K562 (cell line): Measurements from ENCODE around the gene SYT7. TPM values are rescaled to one million over a fixed set of nuclear protein-coding genes. Genes with fewer than 3 reads are reported as not detected.

Experiments
- ATAC-seq: fragments of 200-7000 bp; cut with Tn5 transposase; 3 replicates; pipeline ENCODE4 v1.9.1; 2020; ENCODE audit warnings: moderate library complexity
- BruUV-seq: library from RNA; stranded (reverse); fragments of 400-500 nt; replicated peaks from 2 replicates; lab custom pipeline; 2021; lab: Mats Ljungman, UMichigan
- CTCF ChIA-PET: fragments of 300-600 bp; formaldehyde crosslinking; extraction: SDS; loops from one replicate; lab custom pipeline; 2021; ENCODE audit warnings: low intra/inter-chr PET ratio; lab: Yijun Ruan, JAX
- POLR2A ChIA-PET: fragments of 300-600, 350-650 bp; sonication (Branson Sonifier 250); formaldehyde crosslinking; extraction: SDS; loops from one replicate; lab custom pipeline; 2021; ENCODE audit warnings: antibody characterized with exemption, inconsistent platforms; lab: Yijun Ruan, JAX
- DNase-seq, 4 experiments: peaks; one replicate each; pipeline versions ENCODE4 v3.0.0 to v3.0.0-alpha.2; 2011 to 2018; ENCODE audit warnings: low spot score in 3 of 4, mixed read lengths in 3 of 4; ENCODE audit errors: extremely low read depth in 1 of 4
- FAIRE-seq: peaks from 2 replicates; lab custom pipeline; 2011; peaks lifted over from hg19 to GRCh38; lab: Jason Lieb, UNC
- H2AFZ ChIP-seq: 2 replicates; pipeline ENCODE4 v1.6.0; 2011; ENCODE audit warnings: low read depth, low read length, control low read depth, inconsistent platforms
- H3K27ac ChIP-seq: fragments of 200-600 bp; 3 replicates; pipeline ENCODE4 v1.8.0; 2011; ENCODE audit warnings: low read depth, mild to moderate bottlenecking, control low read depth, inconsistent platforms, low read length, moderate library complexity, mixed read lengths; ENCODE audit errors: extremely low read depth
- H3K27me3 ChIP-seq, 2 experiments: fragments of 300-600 bp in 1 of 2; 2 replicates in 1 of 2; 3 replicates in 1 of 2; pipeline versions ENCODE4 v1.6.0 to v1.8.0; 2011; ENCODE audit warnings: inconsistent platforms in 2 of 2, low read length in 2 of 2, mild to moderate bottlenecking in 1 of 2, mixed read lengths in 1 of 2, moderate library complexity in 1 of 2; ENCODE audit not compliant: control insufficient read depth in 2 of 2, insufficient read depth in 2 of 2
- H3K36me3 ChIP-seq: fragments of 300-600 bp; 3 replicates; pipeline ENCODE4 v1.8.0; 2011; ENCODE audit warnings: mild to moderate bottlenecking, low read length, inconsistent platforms; ENCODE audit not compliant: control insufficient read depth, insufficient read depth
- H3K4me1 ChIP-seq, 2 experiments: fragments of 200-600 bp in 1 of 2; replicated peaks in 1 of 2; 2 replicates in 1 of 2; 3 replicates in 1 of 2; pipeline versions ENCODE4 v1.5.1 to v1.8.0; 2011; ENCODE audit warnings: inconsistent platforms in 2 of 2, low read length in 2 of 2, mild to moderate bottlenecking in 1 of 2, mixed read lengths in 1 of 2, moderate library complexity in 1 of 2; ENCODE audit not compliant: control insufficient read depth in 2 of 2, insufficient read depth in 2 of 2
- H3K4me2 ChIP-seq: 2 replicates; pipeline ENCODE4 v1.6.1; 2011; ENCODE audit warnings: low read length, control low read depth, inconsistent platforms, mixed read lengths; ENCODE audit not compliant: insufficient read depth
- H3K4me3 ChIP-seq: fragments of 200-600 bp; sonication (generic), shearing (Covaris generic); 2 replicates; pipeline ENCODE4 v1.5.1; 2016; ENCODE audit warnings: control low read depth, inconsistent platforms
- H3K79me2 ChIP-seq: fragments of 200-600 bp; 3 replicates; pipeline ENCODE4 v1.8.0; 2011; ENCODE audit warnings: low read length, inconsistent platforms; ENCODE audit not compliant: control insufficient read depth, insufficient read depth
- H3K9ac ChIP-seq, 2 experiments: 2 replicates each; pipeline versions ENCODE4 v1.6.0 to v1.6.1; 2011; ENCODE audit warnings: low read depth in 2 of 2, low read length in 2 of 2, control low read depth in 1 of 2, inconsistent platforms in 1 of 2, mild to moderate bottlenecking in 1 of 2, mixed read lengths in 1 of 2; ENCODE audit not compliant: insufficient read depth in 1 of 2
- H3K9me1 ChIP-seq: one replicate; pipeline ENCODE4 v1.6.0; 2011; ENCODE audit warnings: inconsistent platforms, mild to moderate bottlenecking, low read length, moderate library complexity; ENCODE audit not compliant: control insufficient read depth, insufficient read depth
- H3K9me3 ChIP-seq: replicated peaks from 2 replicates; pipeline ENCODE4 v1.5.1; 2011; ENCODE audit warnings: low read depth, low read length, inconsistent platforms; ENCODE audit not compliant: control insufficient read depth, insufficient read depth
- H4K20me1 ChIP-seq: replicated peaks from 2 replicates; pipeline ENCODE4 v1.6.1; 2011; ENCODE audit warnings: low read length, inconsistent platforms, mixed read lengths; ENCODE audit not compliant: control insufficient read depth, insufficient read depth
- BDP1 ChIP-seq: IDR thresholded peaks from 3 replicates; pipeline ENCODE4 v1.6.1; 2011; ENCODE audit not compliant: insufficient read length, insufficient read depth
- C11orf30 ChIP-seq: fragments of 450-650 bp; IDR thresholded peaks from 2 replicates; pipeline ENCODE4 v1.6.1; 2016; ENCODE audit warnings: low read depth, mild to moderate bottlenecking
- CXXC5 ChIP-seq: fragments of 250-450 bp; sonication (Bioruptor Pico); IDR thresholded peaks from 2 replicates; pipeline ENCODE4 v1.8.0; 2022; ENCODE audit warnings: inconsistent platforms, mild to moderate bottlenecking, moderate library complexity
- DIDO1 ChIP-seq: fragments of 450-650 bp; IDR thresholded peaks from 2 replicates; pipeline ENCODE4 v1.6.1; 2016; ENCODE audit warnings: low read depth, missing biosample characterization, missing genetic modification characterization
- EGR1 ChIP-seq: fragments of 450-650 bp; conservative IDR thresholded peaks from 2 replicates; pipeline ENCODE4 v1.6.1; 2017; ENCODE audit warnings: mild to moderate bottlenecking
- GATA2 ChIP-seq: sonication (generic); formaldehyde crosslinking; IDR thresholded peaks from 2 replicates; pipeline ENCODE4 v1.4.0; 2020; ENCODE audit warnings: mild to moderate bottlenecking, missing genetic modification reagents
- HEY1 ChIP-seq: fragments of 250-450 bp; sonication (Bioruptor Pico); IDR thresholded peaks from 2 replicates; pipeline ENCODE4 v1.5.0; 2020; ENCODE audit warnings: mild to moderate bottlenecking, moderate library complexity, borderline replicate concordance
- HMG20B ChIP-seq: fragments of 250-450 bp; sonication (Bioruptor Pico); IDR thresholded peaks from 2 replicates; pipeline ENCODE4 v1.5.0; 2021; ENCODE audit warnings: mild to moderate bottlenecking
- JUNB ChIP-seq: fragments of 450-650 bp; formaldehyde crosslinking; conservative IDR thresholded peaks from 2 replicates; pipeline ENCODE4 v1.4.0; 2020; ENCODE audit warnings: mild to moderate bottlenecking
- NFE2L1 ChIP-seq: fragments of 450-650 bp; IDR thresholded peaks from 2 replicates; pipeline ENCODE4 v1.6.1; 2016; ENCODE audit warnings: missing genetic modification characterization, low read depth, mild to moderate bottlenecking, missing compliant biosample characterization, moderate library complexity, borderline replicate concordance
- POU5F1 ChIP-seq: fragments of 150-350 bp; IDR thresholded peaks from 2 replicates; pipeline ENCODE4 v1.6.1; 2014; ENCODE audit warnings: borderline replicate concordance, low read length, low read depth, mild to moderate bottlenecking; ENCODE audit not compliant: partially characterized antibody
- PRPF4 ChIP-seq: fragments of 200-400 bp; formaldehyde crosslinking; IDR thresholded peaks from one replicate; pipeline ENCODE4 v1.6.1; 2017; ENCODE audit warnings: low read length, low read depth, mild to moderate bottlenecking; ENCODE audit not compliant: insufficient read depth, poor library complexity, severe bottlenecking
- PTTG1 ChIP-seq: fragments of 450-650 bp; IDR thresholded peaks from 2 replicates; pipeline ENCODE4 v1.6.1; 2016; ENCODE audit warnings: low read depth, mild to moderate bottlenecking, missing genetic modification characterization, missing compliant biosample characterization
- PYGO2 ChIP-seq: fragments of 450-650 bp; IDR thresholded peaks from 2 replicates; pipeline ENCODE4 v1.6.1; 2016; ENCODE audit warnings: mild to moderate bottlenecking, missing genetic modification characterization, moderate library complexity, missing compliant biosample characterization
- RFX1 ChIP-seq: fragments of 450-650 bp; IDR thresholded peaks from 2 replicates; pipeline ENCODE4 v1.6.1; 2016; ENCODE audit warnings: mild to moderate bottlenecking, moderate library complexity
- TAL1 ChIP-seq: fragments of 450-650 bp; IDR thresholded peaks from 2 replicates; pipeline ENCODE4 v1.6.1; 2016; ENCODE audit warnings: mild to moderate bottlenecking
- TBP ChIP-seq: optimal IDR thresholded peaks from 2 replicates; pipeline ENCODE3; 2011; ENCODE audit warnings: low read depth, low read length, improper control_type of control experiment
- ZNF316 ChIP-seq: fragments of 450-650 bp; IDR thresholded peaks from 2 replicates; pipeline ENCODE4 v1.6.1; 2016
- whole genome bisulfite sequencing: fragments of 100-300 bp; shearing (Covaris generic); methylation state at CpG from one replicate; pipeline ENCODE4 v1.1.6; 2016; ENCODE audit warnings: low coverage, mixed read lengths; ENCODE audit not compliant: insufficient coverage; ENCODE audit errors: missing lambda C conversion rate; 5-methylcytosine and 5-hydroxymethylcytosine counted together
- in situ Hi-C: fragments of 300-500 bp; cut with MboI; formaldehyde crosslinking; loops from 4 replicates; pipeline ENCODE4 v1.15.0; 2018; ENCODE audit warnings: inconsistent platforms, mixed read lengths
- intact Hi-C: fragments of 100-400 bp; cut with micrococcal nuclease; formaldehyde crosslinking; loops from 2 replicates; pipeline ENCODE4 v1.14.2; 2022
- polyA plus RNA-seq, 8 experiments: library from polyadenylated mRNA; depleted of rRNA in 4 of 8; stranded (reverse) in 5 of 8; unstranded in 3 of 8; fragments of >200 nt; fragmentation: Nextera tagmentation in 2 of 8; fragmentation: Illumina TruSeq in 1 of 8; extraction: Ambion mirVana in 2 of 8; extraction: Trizol in 1 of 8; gene quantifications; 2 replicates each; pipeline versions ENCODE4 v1.2.1 to v1.2.3, GENCODE V29; 2011 to 2014; ENCODE audit warnings: inconsistent platforms in 1 of 8, missing spikeins in 1 of 8
- total RNA-seq, 7 experiments: library from RNA; depleted of rRNA in 6 of 7; stranded (reverse); fragments of >200 nt in 6 of 7; fragmentation: Illumina TruSeq in 2 of 7; extraction: Trizol in 2 of 7; gene quantifications; 2 replicates each; pipeline versions ENCODE4 v1.2.1 to v1.2.3, GENCODE V29; 2011 to 2021; ENCODE audit warnings: low replicate concordance in 1 of 7
- TF ChIP-seq, protein P1 (sequence below), 2 experiments: IDR thresholded peaks in 1 of 2; conservative IDR thresholded peaks in 1 of 2; 2 replicates each; pipeline ENCODE4 v1.6.1; 2016; ENCODE audit warnings: low read depth in 2 of 2, mild to moderate bottlenecking in 1 of 2, missing compliant biosample characterization in 1 of 2, missing genetic modification characterization in 1 of 2, moderate library complexity in 1 of 2

Gene SYT7
- total and polyA plus RNA-seq, 9 of the 15 experiments (the other 6 are each of a cell fraction or from before 2014, with no cell fraction given): 0.01 to 0.51 (median 0.16) TPM; not detected in 1

DNA sequence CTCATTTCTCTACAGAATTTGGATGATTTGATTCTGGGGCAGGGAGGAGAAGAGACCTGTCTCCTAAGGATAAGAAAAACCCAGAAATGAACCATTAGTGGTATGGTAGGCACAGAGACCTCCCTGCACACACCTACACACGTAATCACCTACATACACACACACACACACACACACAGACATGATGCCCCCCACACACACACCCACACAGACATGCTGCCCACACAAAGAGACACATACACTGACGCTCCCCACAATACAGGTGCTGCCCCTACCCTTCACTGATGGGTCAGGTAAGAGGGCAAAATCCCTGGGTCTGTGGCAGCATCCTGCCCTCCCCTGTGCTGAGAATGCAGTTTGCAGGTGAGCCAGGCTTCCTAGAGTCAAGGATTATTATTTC, 1.1 kb upstream of the SYT7 start:
- H3K36me3 ChIP-seq: no peaks in the 10 kb centered on the region
- TF ChIP-seq NFE2L1 (tag): no peak
- TF ChIP-seq HEY1: no peak
- no peak for TF ChIP-seq POU5F1
- no peak for TF ChIP-seq EGR1
- no peak for TF ChIP-seq CXXC5 (CRISPR knock-in tag)
- TF ChIP-seq BDP1: no peak
- no peak for TF ChIP-seq TBP
- TF ChIP-seq TAL1: no peak
- no peak for TF ChIP-seq DIDO1 (tag)
- TF ChIP-seq, protein P1, sequence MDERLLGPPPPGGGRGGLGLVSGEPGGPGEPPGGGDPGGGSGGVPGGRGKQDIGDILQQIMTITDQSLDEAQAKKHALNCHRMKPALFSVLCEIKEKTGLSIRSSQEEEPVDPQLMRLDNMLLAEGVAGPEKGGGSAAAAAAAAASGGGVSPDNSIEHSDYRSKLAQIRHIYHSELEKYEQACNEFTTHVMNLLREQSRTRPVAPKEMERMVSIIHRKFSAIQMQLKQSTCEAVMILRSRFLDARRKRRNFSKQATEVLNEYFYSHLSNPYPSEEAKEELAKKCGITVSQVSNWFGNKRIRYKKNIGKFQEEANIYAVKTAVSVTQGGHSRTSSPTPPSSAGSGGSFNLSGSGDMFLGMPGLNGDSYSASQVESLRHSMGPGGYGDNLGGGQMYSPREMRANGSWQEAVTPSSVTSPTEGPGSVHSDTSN (CRISPR knock-in tag; IDR thresholded peaks at IDR 0.05; ENCODE audit: low read depth): no peak
- TF ChIP-seq, protein P1 (tag; conservative IDR thresholded peaks at IDR 0.05; ENCODE audit: low read depth): no peak
- TF ChIP-seq PYGO2: no peak
- TF ChIP-seq C11orf30: no peak
- no peak for TF ChIP-seq RFX1
- TF ChIP-seq ZNF316: no peak
- no peak for TF ChIP-seq PTTG1 (tag)
- no peak for TF ChIP-seq HMG20B (CRISPR knock-in tag)
- TF ChIP-seq GATA2 (CRISPR knock-in tag): no peak
- no peak for TF ChIP-seq JUNB
- TF ChIP-seq PRPF4: no peak
- peaks cover 25% of the 10 kb centered on the region for H4K20me1 ChIP-seq
- no peak overlapping the region for H2AFZ ChIP-seq
- peaks cover 3% of the 10 kb centered on the region for H3K9me1 ChIP-seq
- peaks cover 12 to 57% of the 10 kb centered on the region in 2 experiments for H3K27me3 ChIP-seq
- WGBS: 8% methylated on average over 2 of the region's 2 CpGs
- H3K27ac ChIP-seq: no peak overlapping the region
- DNase-seq (no peak), FAIRE-seq (no peak), ATAC-seq (no peak)
- intact Hi-C loops (no loop called here), in situ Hi-C loops (no loop called here)
- no TSS peak for BruUV-seq
- H3K9me3 ChIP-seq: no peaks in the 10 kb centered on the region
- POLR2A ChIA-PET: interaction anchor here (1.0 kb wide), 1 partner anchor 65 kb away, joined by 5 read pairs; no protein-coding TSS in a partner anchor
- H3K79me2 ChIP-seq: no peaks in the 10 kb centered on the region
- CTCF ChIA-PET: interaction anchor here (1.1 kb wide), 1 partner anchor 153 kb away, joined by 4 read pairs; no protein-coding TSS in a partner anchor
- H3K9ac ChIP-seq: no peak overlapping the region; a peak in 1 of 4 replicates
- H3K4me2 ChIP-seq: no peak overlapping the region
- H3K4me1 ChIP-seq: peaks cover 0 to 17% of the 10 kb centered on the region in 2 experiments; a peak in 2 of 5 replicates
- no peak overlapping the region for H3K4me3 ChIP-seq
